Measurements from ENCODE around the gene THBD. TPM values are rescaled to one million over a fixed set of nuclear protein-coding genes. Genes with fewer than 3 reads are reported as not detected.
"Not testable (repeated sequence)": the region's sequence is repeated elsewhere in the genome, so short reads cannot be mapped to it uniquely, and the experiment has no call there.

The THBD gene
- total RNA-seq, 1 experiment from 2014 or later: 16.8 TPM

DNA sequence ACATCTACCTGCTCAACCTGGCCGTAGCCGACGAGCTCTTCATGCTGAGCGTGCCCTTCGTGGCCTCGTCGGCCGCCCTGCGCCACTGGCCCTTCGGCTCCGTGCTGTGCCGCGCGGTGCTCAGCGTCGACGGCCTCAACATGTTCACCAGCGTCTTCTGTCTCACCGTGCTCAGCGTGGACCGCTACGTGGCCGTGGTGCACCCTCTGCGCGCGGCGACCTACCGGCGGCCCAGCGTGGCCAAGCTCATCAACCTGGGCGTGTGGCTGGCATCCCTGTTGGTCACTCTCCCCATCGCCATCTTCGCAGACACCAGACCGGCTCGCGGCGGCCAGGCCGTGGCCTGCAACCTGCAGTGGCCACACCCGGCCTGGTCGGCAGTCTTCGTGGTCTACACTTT lies 13.7 kb downstream of the THBD start:
- no peak for DNase-seq (ENCODE audit: low read depth)

DNA sequence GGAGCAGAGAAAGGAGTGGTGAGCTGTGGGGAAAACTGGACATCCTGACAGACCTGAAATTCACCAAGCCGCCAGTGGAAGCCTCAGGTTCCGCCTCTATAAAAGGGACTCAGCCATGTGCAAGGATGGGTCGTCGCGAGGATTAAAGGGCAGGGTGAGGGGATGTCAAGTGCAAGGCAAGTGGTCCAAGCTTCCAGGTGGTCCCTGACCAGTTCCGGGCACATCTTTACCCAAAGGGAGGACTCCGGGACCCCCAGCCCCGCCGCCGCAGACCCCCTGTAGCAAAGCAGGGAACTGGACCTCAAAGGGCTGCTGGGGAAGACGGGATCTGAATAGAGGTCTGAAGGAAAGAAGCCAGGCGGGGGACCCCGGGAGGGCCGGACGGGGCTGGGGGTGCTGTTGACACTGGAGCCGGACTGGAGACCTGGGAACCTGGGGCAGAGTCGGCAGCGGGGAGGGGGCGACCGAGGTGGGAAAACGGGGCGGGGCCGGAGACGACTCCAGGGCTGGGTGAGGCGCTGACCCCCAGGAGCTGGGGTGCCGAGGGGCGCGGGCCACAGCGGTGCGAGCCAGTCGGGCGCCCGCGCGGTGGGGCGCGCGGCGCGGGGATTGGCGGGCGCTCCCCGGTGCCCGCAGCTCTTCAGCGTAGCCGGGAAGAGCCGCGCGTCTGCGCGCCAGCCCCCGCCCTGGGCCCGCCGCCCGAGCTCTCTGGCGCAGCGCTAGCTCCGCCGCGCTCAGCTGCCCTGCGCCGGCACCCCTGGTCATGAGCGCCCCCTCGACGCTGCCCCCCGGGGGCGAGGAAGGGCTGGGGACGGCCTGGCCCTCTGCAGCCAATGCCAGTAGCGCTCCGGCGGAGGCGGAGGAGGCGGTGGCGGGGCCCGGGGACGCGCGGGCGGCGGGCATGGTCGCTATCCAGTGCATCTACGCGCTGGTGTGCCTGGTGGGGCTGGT lies 14.5 kb downstream of the THBD start, which contains the start of gene SSTR4:
SSTR4 (plus strand) TSS at position 592 of the 951 bp plus-strand sequence; CDS start at position 764, 172 bp downstream.
- no peak for DNase-seq (ENCODE audit: low read depth)

DNA sequence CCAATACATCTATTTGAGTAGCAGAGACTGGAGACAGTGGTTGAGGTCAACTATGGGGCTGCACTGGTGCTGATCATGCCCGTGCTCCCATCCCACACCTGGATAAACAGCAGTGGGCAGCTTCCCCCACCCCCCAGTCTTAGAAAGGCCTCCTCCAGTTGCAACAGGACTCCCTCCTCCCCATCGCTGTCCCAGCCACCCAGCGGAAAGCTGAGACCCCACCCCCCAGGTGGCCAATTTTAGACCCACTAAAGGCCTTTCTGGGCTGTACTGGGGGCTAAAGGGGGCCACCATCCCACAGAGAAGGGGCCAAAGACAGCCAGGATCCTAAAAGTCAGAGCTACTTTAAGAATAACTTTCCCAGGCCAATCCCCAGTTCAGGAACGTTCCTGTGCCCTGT lies 15.6 kb downstream of the THBD start:
- no peak for DNase-seq (ENCODE audit: low read depth)

DNA sequence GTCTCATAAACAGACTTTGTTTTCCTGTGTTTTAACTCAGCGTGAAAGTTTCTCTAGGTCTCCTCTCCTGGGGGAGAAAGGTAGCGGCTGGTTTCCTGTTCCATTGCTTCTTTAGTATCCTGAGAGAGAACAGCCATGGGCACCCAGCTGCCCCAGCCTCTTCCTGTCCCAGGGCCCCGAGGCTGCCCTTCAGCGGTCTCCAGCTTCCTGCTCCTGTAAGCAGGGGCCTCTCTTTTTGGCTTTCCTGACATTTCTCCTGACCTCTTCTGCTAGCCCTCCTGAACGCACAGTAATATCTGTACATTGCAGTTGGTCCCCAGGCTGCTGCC lies 16.8 kb downstream of the THBD start:
- DNase-seq (ENCODE audit: low read depth): no peak

DNA sequence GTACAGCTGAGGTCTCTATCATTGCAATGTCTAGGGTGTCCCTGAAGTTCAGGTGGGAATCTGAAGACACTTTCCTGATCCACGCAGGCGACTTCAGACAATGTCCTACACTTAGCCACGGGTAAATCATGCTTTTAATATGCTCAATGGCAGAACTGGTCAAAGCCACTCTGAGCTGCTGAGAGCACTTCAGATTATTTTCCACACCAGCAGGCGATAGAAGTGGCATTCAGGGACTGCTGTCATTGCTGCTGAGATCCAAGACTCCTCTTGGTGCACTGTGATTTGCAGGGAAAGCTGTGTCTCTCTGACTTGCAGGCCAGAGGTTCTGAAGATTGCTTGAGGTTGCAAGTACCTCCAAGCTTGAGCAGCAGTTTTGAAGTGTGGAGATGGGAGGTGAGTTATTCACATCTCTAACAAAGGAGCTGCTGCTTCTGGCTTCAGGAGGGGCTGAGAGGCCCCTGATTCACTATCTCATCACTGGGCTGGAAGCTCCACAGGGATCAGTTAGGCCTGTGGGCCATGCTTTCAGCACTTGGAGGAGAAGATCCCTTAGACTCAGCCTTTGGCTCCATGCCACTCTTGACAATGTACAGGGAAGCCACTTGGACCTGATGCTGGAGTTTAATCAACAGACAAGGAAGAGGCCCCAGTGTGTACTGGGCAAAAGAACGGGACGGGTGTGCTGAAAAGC lies 17.3 kb downstream of the THBD start:
- no peak for DNase-seq (ENCODE audit: low read depth)

DNA sequence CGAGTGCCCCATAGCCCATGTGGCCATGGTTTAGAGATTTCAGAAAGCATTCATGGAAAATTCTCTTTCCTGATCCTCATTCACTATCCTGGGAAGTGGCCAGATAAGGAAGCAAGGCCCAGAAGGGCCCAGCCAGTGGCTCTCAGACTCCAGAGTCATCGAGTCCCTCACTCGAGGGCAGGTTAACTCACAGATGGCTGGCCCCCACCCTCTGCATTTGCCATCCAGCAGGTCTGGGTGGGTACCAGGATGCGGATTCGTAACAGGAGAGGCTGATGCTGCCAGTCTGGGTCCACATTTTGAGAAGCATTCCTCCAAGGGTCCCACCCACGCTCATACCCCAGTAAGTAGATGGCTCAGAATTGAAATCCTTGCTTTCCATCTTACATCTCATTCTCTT lies 18.1 kb downstream of the THBD start:
- DNase-seq (ENCODE audit: low read depth): no peak

DNA sequence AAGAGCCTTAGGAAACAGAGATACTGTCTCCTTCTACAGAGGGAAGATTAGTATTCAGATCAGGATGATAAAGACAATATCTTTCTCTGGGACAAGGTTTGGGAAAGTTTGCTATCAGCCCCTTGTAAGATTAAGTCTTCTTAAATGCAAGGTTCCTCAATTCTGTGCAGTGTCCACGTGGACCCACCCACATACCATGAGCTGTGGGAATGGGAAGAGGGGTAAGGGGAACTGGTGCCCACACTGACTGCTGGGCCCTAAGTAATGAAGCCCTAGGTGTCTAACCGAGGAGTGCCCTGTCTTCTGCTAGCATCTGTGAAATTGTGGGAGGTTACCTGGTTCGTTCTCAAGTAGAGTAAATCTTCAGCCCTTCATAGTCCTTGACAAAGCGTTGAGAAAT lies 20.1 kb downstream of the THBD start:
- DNase-seq (ENCODE audit: low read depth): no peak

DNA sequence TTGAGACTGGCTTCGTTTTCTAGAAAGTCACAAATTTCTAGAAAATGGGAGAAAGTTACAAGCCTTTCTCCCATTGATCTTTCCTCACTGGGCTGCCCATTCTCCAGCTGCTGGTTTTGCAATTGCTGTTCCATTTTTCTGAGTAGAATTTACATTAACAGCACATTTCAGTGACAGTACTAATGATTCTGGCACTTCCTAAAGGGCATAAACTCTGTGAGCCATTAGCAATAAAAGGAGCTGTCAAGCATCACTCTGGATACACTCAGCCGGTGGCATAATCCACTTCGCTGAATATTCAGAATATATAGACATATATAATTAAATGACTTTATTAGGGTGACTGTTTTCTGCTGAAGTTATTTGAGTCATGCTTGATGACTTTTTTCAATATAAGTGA lies 21.1 kb downstream of the THBD start:
- no peak for DNase-seq (ENCODE audit: low read depth)

DNA sequence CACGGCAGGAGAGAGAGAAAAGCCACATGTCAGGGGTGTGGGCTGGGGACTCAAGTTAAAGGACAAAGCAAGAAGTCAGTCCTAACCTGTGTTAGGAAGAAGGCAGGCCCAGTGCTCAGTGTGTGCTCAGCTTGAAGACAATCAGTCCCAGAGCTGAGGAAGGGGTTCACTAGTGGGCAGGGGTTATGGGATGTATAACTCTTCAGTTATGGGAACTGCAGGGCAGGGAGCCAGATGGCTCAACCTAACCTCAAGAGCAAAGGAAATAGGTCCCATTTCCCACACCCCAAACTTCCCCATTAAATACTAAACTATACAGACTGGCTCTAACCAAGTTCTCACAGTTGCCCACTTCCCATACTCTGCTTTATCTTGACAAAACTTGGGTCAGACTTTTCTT lies 21.8 kb downstream of the THBD start:
- DNase-seq (ENCODE audit: low read depth): no peak

DNA sequence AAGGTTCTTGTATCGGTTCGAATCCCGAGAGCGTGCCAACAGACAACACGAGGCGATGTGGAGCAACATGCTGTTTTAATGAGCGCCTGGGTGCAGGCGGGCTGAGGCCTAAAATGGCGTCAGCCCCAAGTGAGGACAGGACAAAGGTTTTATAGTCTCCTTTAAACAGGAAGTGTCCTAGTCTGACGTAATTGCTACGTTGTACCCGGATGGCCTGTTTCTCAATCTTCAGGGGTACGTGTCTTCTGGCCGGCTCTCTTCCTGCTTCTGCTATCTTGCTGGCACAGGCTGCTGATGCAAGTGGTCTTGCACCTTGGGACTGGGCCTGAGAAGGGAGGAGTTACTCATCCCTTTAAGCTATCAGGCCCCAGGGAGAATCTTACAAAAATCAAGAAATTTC lies 24.0 kb downstream of the THBD start:
- DNase-seq (ENCODE audit: low read depth): not testable (repeated sequence)

DNA sequence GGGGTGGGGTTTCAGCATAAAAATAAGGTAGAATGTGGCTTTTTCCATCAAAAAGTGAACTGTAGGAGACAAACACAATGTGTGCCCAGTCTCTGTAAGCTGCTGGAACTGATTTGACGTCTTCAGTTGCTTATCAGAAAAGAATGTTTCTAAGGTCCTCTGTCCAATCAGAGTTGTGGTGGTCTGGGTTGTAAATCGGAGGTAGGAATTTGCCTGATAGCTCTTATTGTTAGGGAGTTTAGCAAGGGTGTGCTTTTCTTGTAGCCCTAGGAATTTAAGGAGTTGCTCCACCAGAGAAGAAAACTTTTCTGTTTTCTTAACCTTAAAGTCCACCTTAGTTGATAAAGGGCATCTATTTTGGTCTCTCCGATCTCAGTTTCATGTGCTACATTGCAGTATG lies 24.8 kb downstream of the THBD start:
- no peak for DNase-seq (ENCODE audit: low read depth)

DNA sequence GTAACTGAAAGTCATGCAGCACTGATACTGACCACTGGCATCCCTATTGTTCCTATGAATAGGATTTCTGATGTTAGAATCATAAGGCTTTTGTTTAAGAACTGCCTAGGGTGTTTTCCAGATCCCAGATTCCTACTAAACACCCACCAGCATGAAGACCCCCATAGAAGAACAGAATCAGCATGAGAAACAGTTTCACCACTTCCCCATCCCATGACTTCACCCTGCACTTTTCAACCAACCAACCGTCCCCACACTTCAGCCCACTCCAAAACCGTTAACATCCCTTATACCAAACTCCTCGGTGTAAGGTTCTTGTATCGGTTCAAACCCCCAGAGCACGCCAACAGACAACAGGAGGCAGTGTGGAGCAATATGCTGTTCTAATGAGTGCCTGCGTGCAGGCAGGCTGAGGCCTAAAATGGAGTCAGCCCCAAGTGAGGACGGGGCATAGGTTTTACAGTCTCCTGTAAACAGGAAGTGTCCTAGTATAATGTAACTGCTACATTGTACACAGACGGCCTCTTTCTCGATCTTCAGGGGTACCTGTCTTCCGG lies 25.8 kb downstream of the THBD start:
- DNase-seq (ENCODE audit: low read depth): no peak

DNA sequence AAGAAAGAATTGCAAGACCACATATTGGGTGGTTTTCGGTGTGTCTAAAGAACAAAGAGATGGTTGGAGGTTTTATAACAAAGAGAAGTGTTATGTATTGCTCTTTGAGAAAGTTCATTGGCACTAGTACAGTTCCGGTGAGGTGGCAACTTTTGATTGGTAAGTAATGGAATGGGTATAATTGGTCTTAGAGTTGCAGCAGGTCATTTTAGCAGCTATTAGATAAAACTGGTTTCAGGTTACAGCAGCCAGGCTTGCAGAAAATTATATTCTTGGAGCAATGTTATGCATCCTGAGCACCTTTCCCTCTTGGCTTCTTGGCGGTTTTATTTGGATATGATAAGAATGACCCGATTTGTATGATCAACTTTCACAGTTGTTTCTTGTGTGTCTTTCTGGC lies 26.6 kb downstream of the THBD start:
- DNase-seq (ENCODE audit: low read depth): no peak

DNA sequence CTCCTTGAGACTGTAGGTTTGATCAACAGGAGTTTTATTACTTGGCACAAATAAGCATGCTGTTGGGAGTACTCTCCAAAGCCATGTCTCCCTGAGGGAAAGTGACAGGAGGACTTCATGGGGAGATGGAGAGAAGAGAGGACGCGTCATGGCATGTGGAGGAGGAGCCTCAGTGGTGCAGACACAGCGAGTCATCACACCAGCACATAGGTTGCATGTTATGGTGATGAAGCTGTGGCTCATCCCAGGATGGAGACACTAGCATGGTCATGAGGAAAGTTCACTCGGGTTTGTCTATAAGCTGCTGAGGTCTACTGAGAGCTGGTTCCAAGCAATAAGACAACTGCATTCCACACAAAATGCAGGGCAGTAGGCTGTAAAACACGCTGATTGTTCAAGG lies 27.5 kb downstream of the THBD start:
- DNase-seq (ENCODE audit: low read depth): peak; percentile 19

DNA sequence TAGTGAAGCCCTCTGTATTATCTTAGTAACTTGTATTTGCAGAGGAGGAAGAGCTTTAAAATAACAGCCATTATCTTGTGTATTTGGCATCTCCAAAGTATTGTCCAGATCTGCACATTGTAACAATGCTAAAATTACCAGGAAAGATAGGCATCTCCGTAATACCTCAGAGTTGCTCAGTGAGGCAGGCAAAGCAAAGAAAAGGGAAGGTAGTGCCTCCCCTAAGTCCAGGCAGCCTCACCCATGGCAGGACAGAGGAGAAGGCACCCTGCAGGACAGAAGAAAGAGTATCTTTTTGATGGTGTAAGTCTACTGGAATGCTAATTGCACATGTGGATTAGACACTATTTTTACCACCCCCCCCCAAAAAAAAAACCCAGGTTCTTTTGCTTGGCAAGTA lies 27.9 kb downstream of the THBD start:
- DNase-seq (ENCODE audit: low read depth): no peak

DNA sequence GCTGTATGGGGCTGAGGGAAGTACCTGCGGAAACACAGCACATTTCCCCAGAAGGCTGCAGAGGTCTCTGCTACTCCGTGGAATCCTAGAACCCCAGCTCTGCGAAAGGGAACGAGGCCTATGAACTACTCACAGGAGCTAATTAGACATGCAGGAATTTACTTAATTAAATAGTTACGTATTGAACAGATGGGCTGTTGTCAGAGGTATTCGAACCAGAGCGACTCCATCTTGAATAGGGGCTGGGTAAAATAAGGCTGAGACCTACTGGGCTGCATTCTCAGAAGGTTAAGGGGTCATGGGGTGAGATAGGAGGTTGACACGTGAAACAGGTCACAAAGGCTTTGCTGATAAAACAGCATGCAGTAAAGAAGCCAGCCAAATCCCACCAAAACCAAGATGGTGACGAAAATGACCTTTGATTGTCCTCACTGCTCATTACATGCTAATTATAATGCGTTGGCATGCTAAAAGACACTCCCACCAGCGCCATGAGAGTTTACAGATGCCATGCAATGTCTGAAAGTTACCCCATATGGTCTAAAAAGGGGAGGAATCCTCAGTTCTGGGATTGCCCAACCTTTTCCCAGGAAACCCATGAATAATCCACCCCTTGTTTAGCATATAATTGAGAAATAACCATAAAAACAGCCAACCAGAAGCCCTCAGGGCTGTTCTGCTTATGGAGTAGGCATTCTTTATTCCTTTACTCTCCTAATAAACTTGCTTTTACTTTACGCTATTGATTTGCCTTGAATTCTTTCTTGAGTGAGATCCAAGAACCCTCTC lies 29.0 kb downstream of the THBD start:
- no peak for DNase-seq (ENCODE audit: low read depth)

DNA sequence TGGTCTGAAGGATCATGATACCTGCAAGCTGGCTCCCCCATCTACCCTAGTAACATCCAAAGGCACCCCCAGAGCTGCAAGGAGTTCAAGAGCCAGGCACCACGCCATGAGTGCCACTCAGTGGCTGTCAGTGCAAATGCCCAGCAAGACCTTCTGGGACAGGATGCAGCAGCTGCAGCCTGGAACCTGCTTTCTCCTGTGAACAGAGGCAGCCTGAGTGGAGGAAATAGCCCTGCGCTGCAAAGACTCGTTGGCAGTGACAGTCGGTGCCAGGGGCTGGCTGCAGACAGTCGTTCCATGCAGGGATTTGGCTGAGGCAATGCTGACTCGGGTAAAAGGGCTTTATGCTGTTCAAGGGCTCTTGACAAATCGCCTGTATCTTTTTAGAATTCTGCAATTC lies 30.1 kb downstream of the THBD start:
- DNase-seq (ENCODE audit: low read depth): peak; percentile 3

DNA sequence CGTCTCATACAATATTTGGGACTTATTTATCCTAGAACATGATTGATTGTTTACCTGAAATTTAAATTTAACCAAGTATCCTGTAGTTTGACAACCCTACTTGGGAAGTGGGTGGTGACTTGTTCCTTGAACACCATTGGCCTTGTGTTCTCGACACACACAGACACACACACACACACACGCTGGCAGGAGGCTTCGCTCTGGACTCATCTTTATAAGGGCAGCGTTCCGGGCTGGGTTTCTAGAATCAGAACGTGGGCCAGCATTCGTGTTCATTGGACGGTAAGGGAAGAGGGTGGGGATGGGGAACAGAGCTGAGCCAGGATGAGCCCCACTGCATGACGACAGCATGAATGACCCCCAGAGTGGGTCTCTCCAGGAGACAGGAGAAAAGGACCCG lies 30.5 kb downstream of the THBD start:
- no peak for DNase-seq (ENCODE audit: low read depth)

DNA sequence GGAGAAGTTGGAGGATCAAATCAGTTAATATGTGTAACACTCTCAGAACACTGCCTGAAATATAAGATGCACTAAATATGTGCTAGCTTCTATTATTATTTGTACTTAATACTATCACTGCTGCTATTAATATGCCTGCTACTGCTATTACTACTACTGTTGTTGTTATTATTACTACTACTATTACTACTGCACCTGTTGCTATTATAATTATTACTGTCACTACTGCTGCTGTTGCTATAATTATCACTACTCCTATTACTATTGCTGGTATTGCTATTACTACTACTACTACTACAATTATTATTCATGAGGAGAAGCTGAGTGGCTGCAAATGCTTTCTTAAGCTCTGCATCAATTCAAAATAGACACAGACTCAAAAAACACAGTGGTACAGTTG lies 31.0 kb downstream of the THBD start:
- no peak for DNase-seq (ENCODE audit: low read depth)

DNA sequence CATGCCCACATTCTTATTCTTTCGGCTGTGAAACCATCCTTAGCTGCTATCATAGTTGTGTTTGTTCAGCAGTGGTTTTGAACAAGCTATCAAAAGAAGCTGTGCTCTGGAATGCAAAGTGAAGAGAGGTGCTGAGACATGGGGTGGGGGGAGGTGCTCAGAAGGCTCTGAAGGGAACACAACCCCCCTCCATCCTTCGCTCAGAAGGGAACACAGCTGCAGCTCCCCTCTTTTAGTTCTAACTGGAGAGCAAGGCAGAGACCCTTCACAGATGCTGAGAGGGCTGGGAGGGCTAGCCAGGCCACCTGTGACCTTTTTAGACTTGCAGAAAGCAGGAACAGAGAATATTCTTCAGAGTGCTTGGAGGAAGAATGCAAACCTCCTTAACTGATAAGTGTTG lies 32.0 kb downstream of the THBD start:
- DNase-seq (ENCODE audit: low read depth): no peak

DNA sequence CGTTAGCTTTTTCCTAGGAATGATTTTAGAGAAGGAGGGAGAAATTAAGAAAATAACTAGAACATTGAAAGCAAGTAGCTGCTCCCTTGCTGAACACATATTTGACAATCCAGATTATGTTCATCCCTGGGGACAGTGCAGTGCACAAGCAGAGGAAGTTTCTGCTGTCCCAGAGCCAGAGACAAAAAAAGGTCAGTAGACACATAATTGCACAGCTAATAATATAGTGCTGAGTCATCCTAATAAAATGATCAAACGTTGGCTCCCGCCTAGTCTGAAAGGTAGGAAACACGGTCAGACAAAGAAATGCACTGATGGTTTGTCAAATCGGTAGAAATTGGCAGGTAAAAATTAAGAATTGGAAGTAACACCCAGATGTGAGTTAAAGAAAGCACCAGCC lies 36.0 kb downstream of the THBD start:
- DNase-seq (ENCODE audit: low read depth): no peak

All from LHCN-M2 (cell line).